ENCODE results near the gene INCA1. TPM values are rescaled to one million over a fixed set of nuclear protein-coding genes. Genes with fewer than 3 reads are reported as not detected.

Gene INCA1
- total and polyA plus RNA-seq, 2 of the 13 experiments (the other 11 are each of a cell fraction or from before 2014, with no cell fraction given): 0.93 to 2.6 TPM

- WGBS (ENCODE audit: low lambda C conversion rate): 1% methylated on average over 17 of the region's 78 CpGs
- H3K79me2 ChIP-seq (ENCODE audit: insufficient read depth, low read length): no peaks in the 10 kb centered on the region
- H3K4me2 ChIP-seq (ENCODE audit: low read depth, low read length): peak within 1 kb of the TSS; percentile 94
- no peak within 1 kb of the TSS for H2AFZ ChIP-seq (ENCODE audit: low read length)
- intact Hi-C loops (cut with micrococcal nuclease; ENCODE audit: unreplicated experiment) (loop anchor here (2.0 kb wide), 1 partner anchor 76 kb away; no protein-coding TSS in a partner anchor), in situ Hi-C loops (cut with HindIII; ENCODE audit: extremely low pct_ligation_motif_present, low pct_unique_long_range_greater_than_20kb) (no loop called here)
- BruUV-seq (replicated peaks): no TSS peak
- H3K9ac ChIP-seq (ENCODE audit: insufficient read depth, low read depth, low read length): peak within 1 kb of the TSS; percentile 70
- POLR2A ChIA-PET: interaction anchor here (0.7 to 5.6 kb wide), 10 partner anchors 9 to 78 kb away, joined by 3 to 78 read pairs (median 4); partner anchors contain the start of genes INCA1, KIF1C, RNF167 and SLC25A11
- H3K27ac ChIP-seq (ENCODE audit: extremely low read length, insufficient read depth, low read length): peak within 1 kb of the TSS; percentile 55
- ATAC-seq (peak; percentile 79), DNase-seq (ENCODE audit: low spot score) (peak; percentile 72), FAIRE-seq (no peak)
- no peaks in the 10 kb centered on the region for H3K27me3 ChIP-seq (ENCODE audit: control insufficient read depth in 1 of 2, insufficient read depth in 2 of 2, low read length in 2 of 2)
- H3K4me1 ChIP-seq (ENCODE audit: insufficient read depth, low read length): peaks cover 30% of the 10 kb centered on the region
- H4K20me1 ChIP-seq (ENCODE audit: insufficient read depth, low read length): no peaks in the 10 kb centered on the region
- peak within 1 kb of the TSS; percentile 80 to 87 (median 84) for H3K4me3 ChIP-seq (replicated peaks in 1 of 3; ENCODE audit: insufficient read depth in 1 of 3, low read depth in 2 of 3, low read length in 3 of 3)
- H3K36me3 ChIP-seq (replicated peaks in 1 of 2; ENCODE audit: control insufficient read depth in 1 of 2, insufficient read depth in 2 of 2, low read length in 2 of 2): peaks cover 0 to 3% of the 10 kb centered on the region in 2 experiments; a peak in 2 of 5 replicates
- CTCF ChIA-PET (ENCODE audit: low intra/inter-chr PET ratio, low total read pairs): interaction anchor here (1.2 to 2.0 kb wide), 2 partner anchors 75 to 78 kb away, joined by 3 to 7 read pairs; no protein-coding TSS in a partner anchor
- H3K9me3 ChIP-seq (ENCODE audit: low read length): no peaks in the 10 kb centered on the region
- 0 out of 2 replicates have a peak, but pooled peaks have one; percentile 49 for TF ChIP-seq ZNF337 (CRISPR knock-in tag; IDR thresholded peaks at IDR 0.05; ENCODE audit: borderline replicate concordance, low read depth)
- TF ChIP-seq ZNF577 (CRISPR knock-in tag; IDR thresholded peaks at IDR 0.05; ENCODE audit: borderline replicate concordance, low read depth): no peak
- TF ChIP-seq ELF3 (CRISPR knock-in tag; IDR thresholded peaks at IDR 0.05): peak; percentile 79
- peak; percentile 73 for TF ChIP-seq POLR2G (IDR thresholded peaks at IDR 0.05; ENCODE audit: low read depth, low read length)
- TF ChIP-seq ELF1 (CRISPR knock-in tag; IDR thresholded peaks at IDR 0.05): peak; percentile 56
- TF ChIP-seq FLYWCH1 (CRISPR knock-in tag; IDR thresholded peaks at IDR 0.05): 0 out of 2 replicates have a peak, but pooled peaks have one; percentile 78
- TF ChIP-seq ZNF207 (IDR thresholded peaks at IDR 0.05; ENCODE audit: borderline replicate concordance): no peak
- no peak for TF ChIP-seq ZNF792 (CRISPR knock-in tag; IDR thresholded peaks at IDR 0.05)
- TF ChIP-seq ZNF576 (CRISPR knock-in tag; IDR thresholded peaks at IDR 0.05): no peak
- 0 out of 2 replicates have a peak, but pooled peaks have one; percentile 22 for TF ChIP-seq ZNF281 (CRISPR knock-in tag; IDR thresholded peaks at IDR 0.05; ENCODE audit: borderline replicate concordance)
- 0 out of 2 replicates have a peak, but pooled peaks have one; percentile 24 for TF ChIP-seq ZKSCAN8 (CRISPR knock-in tag; IDR thresholded peaks at IDR 0.05; ENCODE audit: borderline replicate concordance)
- TF ChIP-seq CHD4 (IDR thresholded peaks at IDR 0.05; ENCODE audit: borderline replicate concordance, low read length): 0 out of 2 replicates have a peak, but pooled peaks have one; percentile 31
- TF ChIP-seq SALL1 (CRISPR knock-in tag; IDR thresholded peaks at IDR 0.05): peak; percentile 50; the same call in 1 of the 2 replicates
- peak; percentile 92 for TF ChIP-seq BCL3 (CRISPR knock-in tag; IDR thresholded peaks at IDR 0.05)
- peak; percentile 95 for TF ChIP-seq ZFP91 (CRISPR knock-in tag; IDR thresholded peaks at IDR 0.05; ENCODE audit: borderline replicate concordance)
These were observed 10.2 kb downstream of the INCA1 start, which contains the start of gene CAMTA2 for GRCh38 chr17:4986951-4987766. CAMTA2 (minus strand) TSS chr17:4987675; CDS start chr17:4986222, 1,453 bp downstream.

Measured in HepG2 (cell line).